Fibroblast of lung (primary cell): ENCODE data around the gene CLIC3.

Experiments used
- EZH2 ChIP-seq: IDR thresholded peaks from 2 replicates; pipeline ENCODE4 v1.5.1; 2012; ENCODE audit warnings: low read length, control low read depth, mild to moderate bottlenecking; ENCODE audit errors: missing control alignments
- TF ChIP-seq, protein P1 (sequence below), 2 donors: IDR thresholded peaks in 1 of 2; conservative IDR thresholded peaks in 1 of 2; 1 replicate in 1 of 2; 2 replicates in 1 of 2; pipeline ENCODE4 v1.5.1; 2011 to 2012; ENCODE audit warnings: low read length in 2 of 2, control low read depth in 1 of 2, inconsistent platforms in 1 of 2, low read depth in 1 of 2, mild to moderate bottlenecking in 1 of 2

DNA sequence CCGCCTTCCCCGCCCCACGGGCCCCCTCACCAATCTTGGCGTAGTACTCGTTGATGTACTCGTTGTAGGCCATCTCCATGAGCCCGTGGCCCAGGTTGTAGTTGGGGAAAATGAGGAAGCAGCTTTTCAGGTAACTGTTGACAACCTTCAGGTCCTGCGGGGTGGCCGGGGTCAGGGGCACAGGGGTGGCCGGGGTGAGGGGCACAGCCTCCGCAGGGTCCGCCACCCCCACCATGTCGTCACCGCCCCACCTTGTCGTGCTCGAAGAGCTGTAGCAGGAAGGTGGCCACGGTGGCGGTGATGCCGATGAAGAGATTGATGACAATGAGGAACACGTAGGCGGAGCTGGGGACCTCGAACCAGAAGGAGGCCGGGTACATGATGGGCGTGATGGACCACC, 14.8 kb upstream of the CLIC3 start:
- TF ChIP-seq, protein P1, sequence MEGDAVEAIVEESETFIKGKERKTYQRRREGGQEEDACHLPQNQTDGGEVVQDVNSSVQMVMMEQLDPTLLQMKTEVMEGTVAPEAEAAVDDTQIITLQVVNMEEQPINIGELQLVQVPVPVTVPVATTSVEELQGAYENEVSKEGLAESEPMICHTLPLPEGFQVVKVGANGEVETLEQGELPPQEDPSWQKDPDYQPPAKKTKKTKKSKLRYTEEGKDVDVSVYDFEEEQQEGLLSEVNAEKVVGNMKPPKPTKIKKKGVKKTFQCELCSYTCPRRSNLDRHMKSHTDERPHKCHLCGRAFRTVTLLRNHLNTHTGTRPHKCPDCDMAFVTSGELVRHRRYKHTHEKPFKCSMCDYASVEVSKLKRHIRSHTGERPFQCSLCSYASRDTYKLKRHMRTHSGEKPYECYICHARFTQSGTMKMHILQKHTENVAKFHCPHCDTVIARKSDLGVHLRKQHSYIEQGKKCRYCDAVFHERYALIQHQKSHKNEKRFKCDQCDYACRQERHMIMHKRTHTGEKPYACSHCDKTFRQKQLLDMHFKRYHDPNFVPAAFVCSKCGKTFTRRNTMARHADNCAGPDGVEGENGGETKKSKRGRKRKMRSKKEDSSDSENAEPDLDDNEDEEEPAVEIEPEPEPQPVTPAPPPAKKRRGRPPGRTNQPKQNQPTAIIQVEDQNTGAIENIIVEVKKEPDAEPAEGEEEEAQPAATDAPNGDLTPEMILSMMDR (conservative IDR thresholded peaks at IDR 0.05 in 1 of 2, IDR thresholded peaks at IDR 0.05 in 1 of 2; ENCODE audit: low read depth in 1 of 2, low read length in 2 of 2): no peak
- no peak for TF ChIP-seq EZH2
